Epithelial cell of alveolus of lung (primary cell): Measurements from ENCODE around the gene IKBIP. TPM values are rescaled to one million over a fixed set of nuclear protein-coding genes. Genes with fewer than 3 reads are reported as not detected.

Source experiments
- total RNA-seq: library from RNA; depleted of rRNA; stranded (reverse); fragments of >200 nt; gene quantifications from 2 replicates; pipeline ENCODE4 v1.2.1, GENCODE V29; 2015

Gene IKBIP
- 71.6 and 86.1 TPM in 2 replicates for total RNA-seq

GRCh38 chr12:98644712-98645571 is at the start of gene IKBIP, which contains the start of gene APAF1:
Gene IKBIP (minus strand): TSS chr12:98644788. CDS start chr12:98644701, 87 bp downstream.
Gene APAF1 (plus strand): TSS chr12:98645290. CDS start chr12:98648360, 3,070 bp downstream.

GRCh38 chr12:98593351-98594049 is 51.1 kb downstream of the IKBIP start, which contains the start of gene SLC25A3:
Gene SLC25A3 (plus strand): TSS chr12:98593686. CDS start chr12:98593979, 293 bp downstream.

Other genes starting within 250 kb of the IKBIP start
- gene TMPO, start 129.2 kb downstream of the IKBIP start, total RNA-seq: 76.7 and 119 TPM in 2 replicates
- 663 and 797 TPM in 2 replicates for gene SLC25A3, start 51.1 kb downstream of the IKBIP start, total RNA-seq
- gene APAF1, start 502 bp upstream of the IKBIP start, total RNA-seq: 14.4 and 15.5 TPM in 2 replicates